Thoracic aorta (tissue), 2 donors: ENCODE results near the gene SDK1. TPM values are rescaled to one million over a fixed set of nuclear protein-coding genes. Genes with fewer than 3 reads are reported as not detected.
"Not testable (repeated sequence)": the region's sequence is repeated elsewhere in the genome, so short reads cannot be mapped to it uniquely, and the experiment has no call there.

Experiments used
- ATAC-seq: fragments of 150-250 bp; one replicate; pipeline ENCODE4 v1.8.0; 2017; ENCODE audit warnings: low read depth; ENCODE audit not compliant: insufficient number of reproducible peaks, low FRiP score
- DNase-seq: peaks from one replicate; pipeline ENCODE4 v3.0.0-alpha.2; 2020; ENCODE audit warnings: low spot score
- H3K27ac ChIP-seq, 2 donors: fragments of 200-600 bp; sonication (generic); 1 replicate in 1 of 2; 2 replicates in 1 of 2; pipeline ENCODE4 v1.5.1; 2016; ENCODE audit warnings: mild to moderate bottlenecking in 2 of 2, moderate library complexity in 2 of 2
- H3K27me3 ChIP-seq: fragments of 200-600 bp; sonication (generic); replicated peaks from 2 replicates; pipeline ENCODE4 v1.6.0; 2016; ENCODE audit warnings: mild to moderate bottlenecking; ENCODE audit not compliant: insufficient read depth
- H3K36me3 ChIP-seq: fragments of 200-600 bp; sonication (generic); one replicate; pipeline ENCODE4 v1.5.1; 2016
- H3K4me1 ChIP-seq, 2 donors: fragments of 200-600 bp; sonication (generic); 1 replicate in 1 of 2; 2 replicates in 1 of 2; pipeline versions ENCODE4 v1.5.1 to v1.6.0; 2016; ENCODE audit warnings: low read depth in 2 of 2, mild to moderate bottlenecking in 1 of 2; ENCODE audit not compliant: control insufficient read depth in 1 of 2
- H3K4me3 ChIP-seq: fragments of 200-600 bp; sonication (generic); 2 replicates; pipeline ENCODE4 v1.5.1; 2016; ENCODE audit warnings: mild to moderate bottlenecking
- H3K9me3 ChIP-seq: fragments of 200-600 bp; sonication (generic); 2 replicates; pipeline ENCODE4 v1.5.1; 2016
- CTCF ChIP-seq: fragments of 200-600 bp; sonication (generic); IDR thresholded peaks from one replicate; pipeline ENCODE4 v1.5.1; 2019; ENCODE audit warnings: antibody characterized with exemption
- total RNA-seq, 2 donors: library from RNA; depleted of rRNA; stranded (reverse); fragments of >200 nt; gene quantifications; one replicate each; pipeline versions ENCODE4 v1.1.0 to v1.2.3, GENCODE V29; 2016

The SDK1 gene
- total RNA-seq, 2 donors from 2014 or later: 27.5 to 29.2 TPM

GRCh38 chr7:4091767-4092166 is 790.7 kb downstream of the SDK1 start:
- Histone ChIP-seq H3K27me3 (no peaks in the 10 kb centered on the region), H3K36me3 (peaks cover 6% of the 10 kb centered on the region), H3K9me3 (no peaks in the 10 kb centered on the region), H3K4me1 (no peaks in the 10 kb centered on the region), H3K4me3 (no peak overlapping the region), H3K27ac (no peak overlapping the region)
- DNase-seq: no peak
- no peak for ATAC-seq
- no peak for TF ChIP-seq CTCF

- no peaks in the 10 kb centered on the region for H3K9me3 ChIP-seq
- no peak overlapping the region for H3K4me3 ChIP-seq
- no peaks in the 10 kb centered on the region for H3K4me1 ChIP-seq
- peaks cover 6% of the 10 kb centered on the region for H3K36me3 ChIP-seq
- TF ChIP-seq CTCF: no peak
- ATAC-seq: no peak
- no peak overlapping the region for H3K27ac ChIP-seq
- no peak for DNase-seq
- H3K27me3 ChIP-seq: no peaks in the 10 kb centered on the region
These were observed 792.0 kb downstream of the SDK1 start for GRCh38 chr7:4093035-4093434.

- TF ChIP-seq CTCF: no peak
- ATAC-seq (no peak), DNase-seq (no peak)
- Histone ChIP-seq H3K27ac (no peak overlapping the region), H3K4me3 (no peak overlapping the region), H3K4me1 (no peaks in the 10 kb centered on the region), H3K36me3 (peaks cover 6% of the 10 kb centered on the region), H3K27me3 (no peaks in the 10 kb centered on the region), H3K9me3 (no peaks in the 10 kb centered on the region)
These were observed 792.4 kb downstream of the SDK1 start for GRCh38 chr7:4093483-4093882.

GRCh38 chr7:4094158-4094557 is 793.1 kb downstream of the SDK1 start:
- H3K36me3 ChIP-seq, H3K4me3 ChIP-seq, ATAC-seq, DNase-seq, H3K27me3 ChIP-seq, H3K9me3 ChIP-seq, H3K4me1 ChIP-seq, H3K27ac ChIP-seq: not testable (repeated sequence)

GRCh38 chr7:4097001-4097609 is 796.1 kb downstream of the SDK1 start:
- Histone ChIP-seq H3K4me3 (no peak overlapping the region), H3K9me3 (no peaks in the 10 kb centered on the region), H3K4me1 (no peaks in the 10 kb centered on the region), H3K27ac (no peak overlapping the region), H3K27me3 (no peaks in the 10 kb centered on the region), H3K36me3 (no peaks in the 10 kb centered on the region)
- no peak for TF ChIP-seq CTCF
- ATAC-seq (no peak), DNase-seq (no peak)

GRCh38 chr7:4098169-4098568 is 797.1 kb downstream of the SDK1 start:
- no peak for ATAC-seq
- H3K36me3 ChIP-seq: no peaks in the 10 kb centered on the region
- no peak for DNase-seq
- no peak overlapping the region for H3K27ac ChIP-seq
- TF ChIP-seq CTCF: no peak
- no peak overlapping the region for H3K4me3 ChIP-seq
- H3K4me1 ChIP-seq: no peaks in the 10 kb centered on the region
- no peaks in the 10 kb centered on the region for H3K27me3 ChIP-seq
- H3K9me3 ChIP-seq: no peaks in the 10 kb centered on the region
